Muscle layer of duodenum (tissue), 2 donors: Measurements from ENCODE around the gene AKR1E2.

ENCODE experiments used
- H3K27ac ChIP-seq: one replicate; pipeline ENCODE4 v1.7.0; 2013; ENCODE audit warnings: mild to moderate bottlenecking, low read length
- H3K27me3 ChIP-seq: one replicate; pipeline ENCODE4 v1.7.0; 2013; ENCODE audit warnings: low read depth, mild to moderate bottlenecking, control low read depth, low read length
- H3K36me3 ChIP-seq, 2 donors: one replicate each; pipeline ENCODE4 v1.7.0; 2013; ENCODE audit warnings: low read length in 2 of 2, control low read depth in 1 of 2, mild to moderate bottlenecking in 1 of 2; ENCODE audit not compliant: insufficient read depth in 2 of 2, control insufficient read depth in 1 of 2
- H3K4me1 ChIP-seq, 2 donors: one replicate each; pipeline ENCODE4 v1.7.0; 2013; ENCODE audit warnings: low read length in 2 of 2, mild to moderate bottlenecking in 2 of 2, control low read depth in 1 of 2, moderate library complexity in 1 of 2; ENCODE audit not compliant: insufficient read depth in 2 of 2, control insufficient read depth in 1 of 2
- H3K4me3 ChIP-seq, 2 donors: one replicate each; pipeline ENCODE4 v1.7.0; 2013; ENCODE audit warnings: low read length in 2 of 2, low read depth in 1 of 2, mild to moderate bottlenecking in 1 of 2
- H3K9me3 ChIP-seq, 2 donors: one replicate each; pipeline ENCODE4 v1.7.0; 2013; ENCODE audit warnings: low read length in 2 of 2, control low read depth in 1 of 2, mild to moderate bottlenecking in 1 of 2; ENCODE audit not compliant: control insufficient read depth in 1 of 2
- donor health status: healthy.

Gene AKR1E2

DNA sequence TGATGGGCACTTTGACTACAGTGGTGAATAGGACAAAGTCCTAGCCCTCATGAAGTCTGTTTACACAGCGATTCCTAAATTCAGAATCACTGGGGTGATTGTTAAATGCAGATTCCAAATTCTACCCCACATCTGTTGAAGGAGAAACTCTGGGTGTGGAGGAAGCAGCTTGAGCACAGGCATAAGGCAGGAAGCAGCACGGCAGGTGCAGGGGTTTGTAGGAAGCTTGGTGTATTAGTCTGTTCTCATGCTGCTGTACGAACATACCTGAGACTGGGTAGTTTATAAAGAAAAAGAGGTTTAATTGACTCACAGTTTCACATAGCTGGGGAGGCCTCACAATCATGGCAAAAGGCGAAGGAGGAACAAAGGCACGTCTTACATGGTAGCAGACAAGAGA, 5.1 kb downstream of the AKR1E2 start:
- no peak overlapping the region for H3K27ac ChIP-seq
- H3K9me3 ChIP-seq = no peaks in the 10 kb centered on the region
- peaks cover 3 to 20% of the 10 kb centered on the region in 2 donors for H3K36me3 ChIP-seq
- H3K27me3 ChIP-seq = no peaks in the 10 kb centered on the region
- H3K4me3 ChIP-seq = no peak overlapping the region
- no peaks in the 10 kb centered on the region for H3K4me1 ChIP-seq

DNA sequence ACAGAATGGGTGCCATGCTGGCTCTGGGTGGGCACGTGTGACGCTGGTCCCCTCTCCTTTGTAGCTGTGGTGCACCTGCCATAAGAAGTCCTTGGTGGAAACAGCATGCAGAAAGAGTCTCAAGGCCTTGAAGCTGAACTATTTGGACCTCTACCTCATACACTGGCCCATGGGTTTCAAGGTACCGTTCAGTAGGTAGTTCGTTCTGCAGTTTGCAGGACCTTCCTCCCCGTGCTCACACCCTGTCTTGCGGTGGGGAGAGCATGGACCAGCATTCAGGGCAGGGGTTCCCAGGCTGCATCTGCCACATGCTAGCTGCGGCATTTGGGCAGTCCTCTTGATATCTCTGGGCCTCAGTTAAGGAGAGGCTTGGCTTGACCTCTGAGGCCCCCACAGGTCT, 7.3 kb downstream of the AKR1E2 start:
- H3K9me3 ChIP-seq = no peaks in the 10 kb centered on the region
- H3K27me3 ChIP-seq = no peaks in the 10 kb centered on the region
- H3K36me3 ChIP-seq = peaks cover 3 to 33% of the 10 kb centered on the region in 2 donors
- H3K27ac ChIP-seq = no peak overlapping the region
- peaks cover 0 to 1% of the 10 kb centered on the region in 2 donors for H3K4me1 ChIP-seq
- no peak overlapping the region for H3K4me3 ChIP-seq

DNA sequence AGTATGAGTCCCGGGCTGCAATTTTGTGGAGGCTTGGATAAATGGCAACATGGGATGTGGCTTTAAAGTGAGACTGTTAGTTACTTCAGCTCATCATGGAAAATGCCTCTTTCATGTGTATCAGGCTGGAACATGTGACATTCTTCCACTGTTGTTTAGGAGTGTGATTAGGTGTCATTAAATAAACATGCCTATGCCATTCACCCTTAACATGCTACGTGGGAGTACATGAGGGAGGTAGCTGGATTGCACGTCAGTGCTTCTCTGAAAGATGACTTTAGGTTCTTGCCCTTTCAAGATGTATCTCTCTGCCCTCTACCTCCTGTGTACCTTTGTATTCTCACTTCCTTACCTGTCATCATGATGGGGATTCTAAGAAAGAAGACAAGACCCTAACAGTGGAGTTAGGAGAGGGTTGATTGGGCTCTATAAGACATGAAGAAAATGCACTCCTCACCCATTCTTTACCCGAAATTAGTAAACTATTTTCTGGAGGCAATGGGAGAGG, 8.9 kb downstream of the AKR1E2 start:
- no peaks in the 10 kb centered on the region for H3K27me3 ChIP-seq
- H3K4me1 ChIP-seq = peaks cover 0 to 13% of the 10 kb centered on the region in 2 donors
- no peak overlapping the region for H3K27ac ChIP-seq
- peaks cover 3 to 33% of the 10 kb centered on the region in 2 donors for H3K36me3 ChIP-seq
- H3K4me3 ChIP-seq = no peak overlapping the region
- no peaks in the 10 kb centered on the region for H3K9me3 ChIP-seq

DNA sequence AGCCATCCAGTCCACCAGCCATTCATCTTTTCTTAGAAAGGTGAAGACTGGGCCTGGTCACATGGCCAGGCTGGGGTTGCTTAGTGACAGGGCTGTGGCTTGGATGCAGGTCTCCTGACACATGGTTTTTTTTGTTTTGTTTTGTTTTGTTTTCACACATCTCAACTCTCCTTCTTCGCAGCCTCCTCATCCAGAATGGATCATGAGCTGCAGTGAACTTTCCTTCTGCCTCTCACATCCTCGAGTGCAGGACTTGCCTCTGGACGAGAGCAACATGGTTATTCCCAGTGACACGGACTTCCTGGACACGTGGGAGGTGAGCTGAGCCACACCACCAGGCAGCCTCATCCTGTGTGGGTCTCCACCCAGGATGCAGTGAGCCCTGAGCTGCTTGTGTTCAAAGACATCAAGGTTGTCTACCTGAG, 9.5 kb downstream of the AKR1E2 start:
- Histone ChIP-seq H3K9me3 (no peaks in the 10 kb centered on the region), H3K4me1 (peaks cover 0 to 13% of the 10 kb centered on the region in 2 donors), H3K27me3 (no peaks in the 10 kb centered on the region), H3K36me3 (peaks cover 3 to 33% of the 10 kb centered on the region in 2 donors), H3K27ac (no peak overlapping the region), H3K4me3 (no peak overlapping the region)

DNA sequence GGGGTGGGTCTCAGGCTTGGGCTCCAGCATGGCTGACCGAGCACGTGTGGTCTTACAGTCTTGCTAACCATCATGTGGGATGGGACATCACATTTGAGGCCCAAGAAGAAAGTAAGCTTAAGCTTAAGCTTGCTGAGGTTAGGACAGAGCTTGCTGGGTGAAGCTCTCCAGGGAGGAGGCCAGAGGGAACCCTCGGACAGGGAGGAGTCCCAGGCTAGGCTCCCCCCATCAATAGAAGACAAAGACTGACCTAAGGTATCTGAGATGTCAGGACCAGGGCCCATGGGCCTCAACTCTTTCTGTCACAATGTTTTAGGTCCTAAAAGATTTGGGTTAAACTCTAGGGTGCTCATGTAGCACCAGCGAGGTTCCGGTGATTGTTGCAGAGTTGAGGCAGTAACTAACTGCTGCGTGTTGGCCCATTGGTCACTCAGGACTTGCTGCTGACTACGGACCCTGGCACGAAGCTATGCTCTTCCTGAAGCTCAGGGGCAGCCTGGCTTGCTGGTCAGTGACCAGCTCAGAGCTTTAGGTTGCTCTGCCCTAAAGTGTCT, 10.5 kb downstream of the AKR1E2 start:
- Histone ChIP-seq H3K36me3 (peaks cover 3 to 33% of the 10 kb centered on the region in 2 donors), H3K4me3 (no peak overlapping the region), H3K9me3 (no peaks in the 10 kb centered on the region), H3K27ac (no peak overlapping the region), H3K4me1 (peaks cover 0 to 13% of the 10 kb centered on the region in 2 donors), H3K27me3 (no peaks in the 10 kb centered on the region)

DNA sequence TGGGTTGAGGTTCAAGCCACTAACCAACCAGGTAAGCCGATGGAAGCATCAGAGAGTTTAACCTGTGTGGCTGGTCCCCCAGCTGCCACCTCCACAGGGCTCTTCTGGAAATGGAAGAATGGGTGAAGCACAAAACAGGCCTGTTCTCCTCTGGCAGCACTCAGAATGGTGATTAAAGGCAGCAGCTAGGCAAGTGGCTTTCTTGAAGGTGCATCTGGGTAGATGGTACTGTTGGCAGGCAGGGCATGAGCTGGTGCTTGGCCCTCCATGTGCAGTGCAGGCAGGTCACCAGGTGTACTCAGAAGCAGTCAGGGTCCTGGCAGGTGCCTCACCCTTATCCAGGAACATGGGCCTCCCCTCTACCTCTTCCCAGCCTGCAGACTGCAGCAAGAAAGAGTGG, 11.5 kb downstream of the AKR1E2 start:
- Histone ChIP-seq H3K27ac (no peak overlapping the region), H3K36me3 (peaks cover 3 to 33% of the 10 kb centered on the region in 2 donors), H3K27me3 (no peaks in the 10 kb centered on the region), H3K4me1 (peaks cover 0 to 13% of the 10 kb centered on the region in 2 donors), H3K4me3 (no peak overlapping the region), H3K9me3 (no peaks in the 10 kb centered on the region)

DNA sequence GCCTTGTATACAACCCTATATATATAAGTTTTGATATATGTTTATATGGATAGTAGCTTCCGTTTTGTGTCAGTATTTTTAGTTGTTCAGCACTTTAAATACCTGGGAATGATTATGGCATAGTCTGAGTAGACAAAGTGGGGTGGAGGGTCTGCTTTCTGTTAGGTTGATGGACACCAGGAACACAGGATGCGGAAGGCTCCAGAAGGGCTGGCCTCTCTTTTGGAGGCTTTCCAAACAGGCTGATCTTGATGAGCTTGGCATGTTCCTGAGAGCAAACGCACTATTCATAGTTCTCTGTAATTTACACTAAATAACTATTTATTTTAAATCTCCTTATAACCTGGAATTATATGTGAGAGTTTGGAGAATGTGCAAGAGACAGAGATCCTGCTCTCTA, 12.7 kb downstream of the AKR1E2 start:
- Histone ChIP-seq H3K27me3 (no peaks in the 10 kb centered on the region), H3K27ac (no peak overlapping the region), H3K4me3 (no peak overlapping the region), H3K9me3 (no peaks in the 10 kb centered on the region), H3K4me1 (peaks cover 0 to 13% of the 10 kb centered on the region in 2 donors), H3K36me3 (peaks cover 3 to 37% of the 10 kb centered on the region in 2 donors)

DNA sequence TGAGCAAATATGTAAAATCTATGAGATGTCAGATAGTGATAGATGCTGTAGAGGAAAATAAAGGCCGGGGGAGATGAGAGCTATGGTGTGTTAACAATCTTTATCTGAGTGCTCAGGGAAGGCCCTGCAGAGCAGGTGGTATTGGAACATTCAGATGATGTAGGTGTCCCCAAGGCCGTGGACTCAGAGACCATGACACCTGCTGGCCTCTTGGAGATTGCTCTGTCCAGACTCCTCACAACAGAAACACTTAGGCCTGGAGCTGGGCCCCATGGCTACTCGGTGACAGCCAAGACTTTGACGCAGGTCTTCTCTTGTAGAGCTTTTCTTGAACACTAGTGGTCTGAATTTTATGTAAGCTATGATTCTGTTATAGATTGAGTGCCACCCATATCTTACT, 13.3 kb downstream of the AKR1E2 start:
- no peaks in the 10 kb centered on the region for H3K9me3 ChIP-seq
- peaks cover 0 to 13% of the 10 kb centered on the region in 2 donors for H3K4me1 ChIP-seq
- no peak overlapping the region for H3K4me3 ChIP-seq
- no peaks in the 10 kb centered on the region for H3K27me3 ChIP-seq
- no peak overlapping the region for H3K27ac ChIP-seq
- H3K36me3 ChIP-seq = peaks cover 3 to 35% of the 10 kb centered on the region in 2 donors

DNA sequence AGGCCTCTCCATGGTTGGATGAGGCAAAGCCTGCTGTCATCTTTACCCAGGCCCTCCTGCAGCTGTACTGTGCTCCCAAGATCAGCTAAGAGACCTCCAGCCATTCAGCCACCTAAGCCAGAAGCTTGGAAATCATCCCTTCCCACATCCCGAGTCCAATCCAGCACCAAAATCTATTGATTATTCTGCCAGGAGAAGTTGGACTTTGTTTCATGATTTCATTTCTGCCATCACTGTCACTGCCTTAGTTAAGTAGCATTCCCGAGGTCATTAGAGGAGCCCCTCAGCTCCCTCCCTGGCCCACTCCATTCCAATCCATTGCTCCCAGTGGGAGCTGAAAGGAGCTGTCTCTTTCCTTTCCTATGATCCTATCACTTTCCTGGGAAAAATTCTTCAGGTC, 14.1 kb downstream of the AKR1E2 start:
- Histone ChIP-seq H3K4me1 (peaks cover 0 to 13% of the 10 kb centered on the region in 2 donors), H3K9me3 (no peaks in the 10 kb centered on the region), H3K36me3 (peaks cover 3 to 33% of the 10 kb centered on the region in 2 donors), H3K27me3 (no peaks in the 10 kb centered on the region), H3K4me3 (no peak overlapping the region), H3K27ac (no peak overlapping the region)

DNA sequence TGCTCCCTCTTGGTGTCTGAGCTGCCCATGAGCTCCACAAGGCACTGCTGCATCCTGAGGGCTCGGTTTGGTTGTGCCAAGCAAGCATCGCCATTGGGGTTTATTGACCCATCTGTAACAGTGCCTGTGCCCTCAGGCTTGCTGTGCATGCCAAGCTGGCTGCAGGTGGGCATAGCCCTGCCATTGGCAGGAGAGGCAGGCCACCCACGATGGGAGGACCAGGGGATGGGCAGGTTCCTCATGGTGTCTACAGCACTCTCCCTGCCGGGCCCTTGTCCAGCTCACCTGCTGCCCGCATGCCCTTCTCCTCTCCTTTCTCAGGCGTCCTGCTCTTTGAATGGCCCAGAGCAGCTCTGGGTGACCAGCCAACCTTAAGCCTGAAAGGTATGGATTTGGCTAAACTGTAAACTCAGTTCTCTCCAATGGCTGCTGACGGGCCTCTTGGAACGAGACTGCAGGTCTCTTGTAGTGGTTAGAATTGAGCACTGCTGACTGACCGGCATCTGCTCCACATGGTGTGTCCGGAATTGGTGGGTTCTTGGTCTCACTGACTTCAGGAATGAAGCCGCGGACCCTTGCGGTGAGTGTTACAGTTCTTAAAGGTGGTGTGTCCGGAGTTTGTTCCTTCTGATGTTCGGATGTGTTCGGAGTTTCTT, 17.6 kb downstream of the AKR1E2 start:
- no peaks in the 10 kb centered on the region for H3K27me3 ChIP-seq
- no peaks in the 10 kb centered on the region for H3K9me3 ChIP-seq
- peaks cover 0 to 8% of the 10 kb centered on the region in 2 donors for H3K4me1 ChIP-seq
- H3K4me3 ChIP-seq = no peak overlapping the region
- peaks cover 0 to 13% of the 10 kb centered on the region in 2 donors for H3K36me3 ChIP-seq
- H3K27ac ChIP-seq = no peak overlapping the region

DNA sequence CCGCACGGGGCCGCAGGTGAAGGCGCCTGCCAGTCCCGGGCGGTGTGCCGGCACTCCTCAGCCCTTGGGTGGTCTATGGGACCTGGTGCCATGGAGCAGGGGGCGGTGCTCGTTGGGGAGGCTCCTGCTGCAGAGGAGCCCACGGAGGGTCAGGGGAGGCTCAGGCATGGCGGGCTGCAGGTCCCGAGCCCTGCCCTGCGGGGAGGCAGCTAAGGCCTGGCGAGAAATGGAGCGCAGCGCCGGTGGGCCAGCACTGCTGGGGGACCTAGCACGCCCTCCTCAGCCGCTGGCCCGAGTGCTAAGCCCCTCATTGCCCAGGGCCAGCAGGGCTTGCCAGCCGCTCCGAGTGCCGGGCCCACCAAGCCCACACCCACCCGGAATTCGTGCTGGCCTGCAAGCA, 18.9 kb downstream of the AKR1E2 start:
- Histone ChIP-seq H3K27me3 (no peaks in the 10 kb centered on the region), H3K4me3 (no peak overlapping the region), H3K36me3 (peaks cover 0 to 13% of the 10 kb centered on the region in 2 donors), H3K27ac (no peak overlapping the region), H3K4me1 (peaks cover 0 to 2% of the 10 kb centered on the region in 2 donors), H3K9me3 (no peaks in the 10 kb centered on the region)
